Cardiac fibroblast (primary cell): ENCODE results near the gene GLT6D1.
"Not testable (repeated sequence)": the region's sequence is repeated elsewhere in the genome, so short reads cannot be mapped to it uniquely, and the experiment has no call there.

ENCODE experiments used
- DNase-seq, 2 donors: peaks; one replicate each; pipeline versions ENCODE4 v3.0.0 to v3.0.0-alpha.2; 2010; ENCODE audit warnings: low read depth in 2 of 2
- H3K4me3 ChIP-seq, 2 donors: replicated peaks in 1 of 2; 1 replicate in 1 of 2; 2 replicates in 1 of 2; pipeline ENCODE4 v1.5.1; 2011; ENCODE audit warnings: low read depth in 2 of 2, low read length in 2 of 2, mild to moderate bottlenecking in 2 of 2, moderate library complexity in 1 of 2
- CTCF ChIP-seq: IDR thresholded peaks from one replicate; pipeline ENCODE4 v1.5.1; 2011; ENCODE audit warnings: low read depth, mild to moderate bottlenecking, low read length, inconsistent platforms

The GLT6D1 gene

DNA sequence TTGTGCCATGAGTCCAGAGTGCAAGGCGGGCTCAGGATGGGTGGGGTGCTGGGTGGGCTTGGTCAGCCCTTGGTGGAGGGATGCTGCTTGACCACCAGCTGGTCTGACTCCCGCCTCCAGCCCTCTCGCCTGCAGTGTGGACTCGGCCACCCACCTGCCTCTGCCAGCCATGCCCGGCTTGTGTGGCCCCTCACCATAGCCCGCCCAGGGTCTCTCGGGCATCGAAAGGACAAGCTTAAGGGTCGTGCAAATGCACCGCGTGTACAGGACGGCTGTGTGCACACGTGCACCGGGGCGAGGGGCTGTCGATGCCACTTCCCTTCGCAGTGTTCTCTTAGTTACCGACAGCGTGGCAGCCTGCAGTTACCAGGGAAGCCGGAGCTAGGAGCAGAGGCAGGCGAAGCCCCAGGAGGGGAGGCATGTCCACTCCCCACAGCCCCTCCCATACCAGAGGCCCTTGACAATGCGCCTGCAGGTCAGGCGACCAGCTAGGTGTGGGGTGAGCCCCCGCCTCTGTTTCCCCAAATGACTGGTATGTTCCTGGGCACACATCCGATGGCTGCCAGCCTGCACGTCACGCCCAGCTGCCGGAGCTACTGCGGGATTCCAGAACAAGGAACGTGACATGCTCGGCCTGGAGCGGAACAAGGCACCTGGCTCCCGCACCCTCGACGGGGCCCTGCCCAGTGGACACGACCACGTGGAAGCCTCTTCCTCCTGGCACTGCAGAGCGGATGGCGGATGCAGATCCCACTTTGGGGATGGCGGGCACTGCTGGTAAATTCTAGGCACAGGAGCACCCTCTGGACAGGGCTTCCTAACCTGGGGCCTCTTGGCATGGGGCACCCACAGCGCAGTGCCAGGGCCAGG lies 31.6 kb upstream of the GLT6D1 start:
- H3K4me3 ChIP-seq, result no peak overlapping the region
- no peak for DNase-seq
- TF ChIP-seq CTCF, result no peak

GRCh38 chr9:135669616-135670285 lies 30.4 kb upstream of the GLT6D1 start:
- H3K4me3 ChIP-seq, result no peak overlapping the region
- no peak for TF ChIP-seq CTCF
- no peak for DNase-seq

- not testable (repeated sequence) for DNase-seq, H3K4me3 ChIP-seq
Observed at GRCh38 chr9:135669018-135669417, 29.7 kb upstream of the GLT6D1 start.

DNA sequence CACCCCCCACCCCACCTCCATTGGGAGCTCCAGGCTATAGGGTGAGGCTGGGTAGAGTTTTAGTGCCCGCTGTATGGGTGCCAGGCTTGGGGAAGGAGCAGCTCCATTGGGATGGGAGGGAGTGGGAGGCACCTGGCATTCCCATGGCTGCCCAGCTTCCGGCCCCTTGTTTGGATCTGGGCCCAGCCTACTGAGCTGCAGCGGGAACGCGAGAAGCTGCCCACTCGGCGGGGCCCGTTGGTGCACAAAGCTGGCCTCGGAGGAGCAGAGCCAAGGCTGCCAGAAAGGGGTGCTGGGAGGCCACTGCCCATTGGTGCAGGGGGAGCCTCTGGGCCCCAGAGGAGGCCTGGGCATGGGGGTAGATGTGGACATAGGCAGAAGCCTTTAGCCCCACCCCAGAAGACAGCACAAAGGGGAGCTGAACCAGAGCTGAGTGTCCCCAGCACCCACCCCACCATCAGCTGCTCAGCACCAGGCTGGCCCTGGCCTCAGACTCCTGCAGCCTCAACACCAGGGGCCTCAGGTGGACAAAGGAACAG lies 28.2 kb upstream of the GLT6D1 start:
- DNase-seq, result no peak
- no peak for TF ChIP-seq CTCF
- H3K4me3 ChIP-seq, result no peak overlapping the region

DNA sequence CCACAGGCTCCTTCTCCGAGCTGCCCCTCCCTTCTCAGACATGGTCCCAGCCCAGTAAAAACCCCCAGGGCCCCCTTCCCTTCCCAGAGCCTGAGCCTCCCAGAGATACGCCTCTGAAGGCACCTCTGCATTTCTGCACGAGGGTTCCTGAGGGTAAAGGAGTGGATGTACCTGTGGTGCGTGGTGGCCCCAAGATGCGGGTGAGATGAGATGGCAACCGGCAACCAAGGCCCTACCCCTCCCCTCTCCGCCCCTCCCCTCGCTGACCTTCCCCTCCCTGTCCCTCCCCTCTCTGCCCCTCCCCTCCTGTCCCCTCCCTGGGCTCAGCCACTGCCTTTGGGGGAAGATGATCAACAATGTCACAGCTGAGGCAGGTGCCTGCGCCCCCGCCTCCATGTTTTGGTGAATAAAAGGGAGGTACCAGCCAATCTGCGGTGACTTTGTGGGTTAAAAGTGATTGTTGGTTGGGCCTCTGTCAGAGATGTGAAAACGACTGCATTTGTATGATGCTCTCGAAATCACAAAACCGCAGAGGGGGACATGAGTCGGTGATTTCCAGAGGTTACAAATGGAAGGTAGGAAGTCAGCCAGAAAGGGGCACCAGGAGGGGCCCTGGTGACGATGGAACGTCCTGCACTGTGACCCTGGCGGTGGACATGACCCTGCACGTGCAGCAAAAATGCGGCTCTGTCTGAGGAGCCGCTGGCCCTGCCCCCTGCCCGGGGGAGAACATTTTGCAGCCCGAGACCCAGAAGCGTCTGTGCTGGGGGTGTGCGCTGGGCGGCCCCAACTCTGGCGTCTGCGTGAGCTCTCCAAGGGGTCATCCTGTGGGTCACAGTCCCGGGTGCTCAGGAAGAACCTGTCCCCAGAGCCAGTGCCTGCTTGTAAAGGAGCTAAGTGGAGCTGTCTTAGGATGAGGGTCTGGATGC lies 27.5 kb upstream of the GLT6D1 start:
- DNase-seq, result no peak
- no peak overlapping the region for H3K4me3 ChIP-seq
- no peak for TF ChIP-seq CTCF

GRCh38 chr9:135665795-135666189 lies 26.5 kb upstream of the GLT6D1 start:
- DNase-seq, result no peak
- no peak for TF ChIP-seq CTCF
- H3K4me3 ChIP-seq, result no peak overlapping the region
